IMR-90 (cell line): ENCODE measurements around the gene PEX19. TPM values are rescaled to one million over a fixed set of nuclear protein-coding genes. Genes with fewer than 3 reads are reported as not detected.

Experiments used
- ATAC-seq: fragments of 200-7000 bp; cut with Tn5 transposase; 2 replicates; pipeline ENCODE4 v1.9.1; 2020; ENCODE audit warnings: low read depth, mild to moderate bottlenecking, moderate library complexity
- BruUV-seq: library from RNA; stranded (reverse); fragments of 400-500 nt; replicated peaks from 2 replicates; lab custom pipeline; 2021; lab: Mats Ljungman, UMichigan
- CTCF ChIA-PET: fragments of 300-600 bp; formaldehyde crosslinking; extraction: SDS; loops from one replicate; lab custom pipeline; 2021; ENCODE audit warnings: antibody characterized with exemption; lab: Yijun Ruan, JAX
- POLR2A ChIA-PET: fragments of 300-600 bp; sonication (Branson Sonifier 250); formaldehyde crosslinking; loops from one replicate; lab custom pipeline; 2022; ENCODE audit warnings: antibody characterized with exemption; ENCODE audit not compliant: unreplicated experiment; lab: Charles Lee
- DNase-seq: peaks from one replicate; pipeline ENCODE4 v3.0.0; 2013
- H2AFZ ChIP-seq: replicated peaks from 2 replicates; pipeline ENCODE3; 2013; ENCODE audit warnings: low read length, mild to moderate bottlenecking; ENCODE audit not compliant: poor library complexity
- H2AK5ac ChIP-seq: 2 replicates; pipeline ENCODE4 v1.6.1; 2013; ENCODE audit warnings: low read depth, low read length, inconsistent platforms
- H2AK9ac ChIP-seq: replicated peaks from 2 replicates; pipeline ENCODE3; 2013; ENCODE audit warnings: mild to moderate bottlenecking, low read depth, low read length, moderate library complexity; ENCODE audit not compliant: poor library complexity
- H2BK120ac ChIP-seq: 2 replicates; pipeline ENCODE4 v1.6.1; 2013; ENCODE audit warnings: low read depth, low read length, inconsistent platforms
- H2BK15ac ChIP-seq: 3 replicates; pipeline ENCODE4 v1.6.1; 2013; ENCODE audit warnings: low read depth, low read length, inconsistent platforms
- H2BK20ac ChIP-seq: 2 replicates; pipeline ENCODE4 v1.6.1; 2013; ENCODE audit warnings: low read depth, mild to moderate bottlenecking, inconsistent platforms, low read length, moderate library complexity
- H2BK5ac ChIP-seq: 2 replicates; pipeline ENCODE4 v1.6.1; 2013; ENCODE audit warnings: mild to moderate bottlenecking, low read depth, low read length, inconsistent platforms; ENCODE audit not compliant: poor library complexity, severe bottlenecking
- H3K14ac ChIP-seq: replicated peaks from 2 replicates; pipeline ENCODE4 v1.6.1; 2013; ENCODE audit warnings: low read depth, low read length, inconsistent platforms
- H3K18ac ChIP-seq: 2 replicates; pipeline ENCODE4 v1.6.1; 2013; ENCODE audit warnings: low read depth, low read length, control low read depth
- H3K23ac ChIP-seq: 2 replicates; pipeline ENCODE4 v1.6.1; 2013; ENCODE audit warnings: low read depth, low read length, inconsistent platforms
- H3K27ac ChIP-seq: 2 replicates; pipeline ENCODE4 v1.5.1; 2013; ENCODE audit warnings: mild to moderate bottlenecking, control low read depth, low read length; ENCODE audit not compliant: insufficient read depth
- H3K27me3 ChIP-seq: 2 replicates; pipeline ENCODE4 v1.6.1; 2013; ENCODE audit warnings: low read length; ENCODE audit not compliant: control insufficient read depth, insufficient read depth
- H3K36me3 ChIP-seq: 2 replicates; pipeline ENCODE4 v1.6.1; 2013; ENCODE audit warnings: low read length, mixed read lengths; ENCODE audit not compliant: control insufficient read depth, insufficient read depth
- H3K4ac ChIP-seq: 2 replicates; pipeline ENCODE4 v1.6.1; 2013; ENCODE audit warnings: low read depth, low read length, inconsistent platforms
- H3K4me1 ChIP-seq: 2 replicates; pipeline ENCODE4 v1.6.1; 2013; ENCODE audit warnings: low read length, mixed read lengths; ENCODE audit not compliant: control insufficient read depth, insufficient read depth
- H3K4me2 ChIP-seq: 2 replicates; pipeline ENCODE4 v1.6.1; 2013; ENCODE audit warnings: low read depth, mild to moderate bottlenecking, control low read depth, low read length, moderate library complexity
- H3K4me3 ChIP-seq: 2 replicates; pipeline ENCODE4 v1.5.1; 2013; ENCODE audit warnings: low read depth, mild to moderate bottlenecking, control low read depth, low read length, moderate library complexity; ENCODE audit not compliant: insufficient read depth
- H3K56ac ChIP-seq: 2 replicates; pipeline ENCODE4 v1.6.1; 2013; ENCODE audit warnings: low read length, inconsistent platforms; ENCODE audit not compliant: insufficient read depth; ENCODE audit errors: extremely low read depth
- H3K79me1 ChIP-seq, 2 experiments: 2 replicates each; pipeline ENCODE4 v1.6.1; 2013; ENCODE audit warnings: low read length in 2 of 2, inconsistent platforms in 1 of 2, low read depth in 1 of 2
- H3K9ac ChIP-seq: 2 replicates; pipeline ENCODE4 v1.6.1; 2013; ENCODE audit warnings: low read depth, low read length, control low read depth
- H3K9me1 ChIP-seq: 2 replicates; pipeline ENCODE4 v1.6.1; 2013; ENCODE audit warnings: low read length, inconsistent platforms; ENCODE audit not compliant: insufficient read depth
- H3K9me3 ChIP-seq: 2 replicates; pipeline ENCODE4 v1.6.1; 2013; ENCODE audit warnings: low read length; ENCODE audit not compliant: control insufficient read depth, insufficient read depth
- H4K20me1 ChIP-seq: 2 replicates; pipeline ENCODE4 v1.6.1; 2013; ENCODE audit warnings: low read length, inconsistent platforms; ENCODE audit not compliant: insufficient read depth
- H4K5ac ChIP-seq: 2 replicates; pipeline ENCODE4 v1.6.1; 2013; ENCODE audit warnings: mild to moderate bottlenecking, low read depth, low read length, control low read depth
- H4K8ac ChIP-seq, 2 experiments: 2 replicates each; pipeline ENCODE4 v1.6.1; 2013; ENCODE audit warnings: low read depth in 2 of 2, low read length in 2 of 2, control low read depth in 1 of 2, inconsistent platforms in 1 of 2
- H4K91ac ChIP-seq: 2 replicates; pipeline ENCODE4 v1.6.1; 2013; ENCODE audit warnings: low read depth, low read length, inconsistent platforms; ENCODE audit not compliant: insufficient read depth
- BHLHE40 ChIP-seq: fragments of 150-350 bp; IDR thresholded peaks from 2 replicates; pipeline ENCODE4 v1.6.1; 2016; ENCODE audit warnings: mild to moderate bottlenecking, low read depth, low read length
- CEBPB ChIP-seq: IDR thresholded peaks from 2 replicates; pipeline ENCODE4 v1.6.1; 2012; ENCODE audit warnings: low read depth, low read length, improper control_type of control experiment
- CHD1 ChIP-seq: IDR thresholded peaks from 2 replicates; pipeline ENCODE4 v1.6.1; 2012; ENCODE audit warnings: low read depth, low read length, improper control_type of control experiment
- CTCF ChIP-seq: conservative IDR thresholded peaks from 2 replicates; pipeline ENCODE4 v1.5.1; 2012; ENCODE audit warnings: mild to moderate bottlenecking, low read depth, low read length, improper control_type of control experiment
- NFE2L2 ChIP-seq: fragments of 150-350 bp; IDR thresholded peaks from 2 replicates; pipeline ENCODE4 v1.6.1; 2016; ENCODE audit warnings: low read depth, mild to moderate bottlenecking, low read length
- RCOR1 ChIP-seq: IDR thresholded peaks from 2 replicates; pipeline ENCODE4 v1.6.1; 2012; ENCODE audit warnings: mild to moderate bottlenecking, low read length, improper control_type of control experiment; ENCODE audit not compliant: insufficient replicate concordance
- RFX5 ChIP-seq: IDR thresholded peaks from 2 replicates; pipeline ENCODE4 v1.8.0; 2012; ENCODE audit warnings: low read depth, mild to moderate bottlenecking, low read length, moderate library complexity
- SMC3 ChIP-seq: fragments of 150-350 bp; IDR thresholded peaks from 2 replicates; pipeline ENCODE4 v1.6.1; 2016; ENCODE audit warnings: low read depth, mild to moderate bottlenecking, antibody characterized with exemption, low read length, moderate library complexity
- dilution Hi-C: fragments of 300-500 bp; cut with HindIII; formaldehyde crosslinking; loops from one replicate; pipeline ENCODE4 v1.14.3; 2018; ENCODE audit warnings: low sequenced_read_pairs; ENCODE audit not compliant: unreplicated experiment
- in situ Hi-C: fragments of 300-500 bp; cut with MboI; formaldehyde crosslinking; loops from 3 replicates; pipeline ENCODE4 v1.14.3; 2019; ENCODE audit warnings: low sequenced_read_pairs, inconsistent platforms, mixed read lengths
- intact Hi-C: fragments of 100-400 bp; cut with micrococcal nuclease; formaldehyde crosslinking; loops from 2 replicates; pipeline ENCODE4 v1.10.0; 2022
- polyA plus RNA-seq, 3 experiments: library from polyadenylated mRNA; depleted of rRNA; stranded (reverse); fragments of >200 nt; gene quantifications; 2 replicates each; pipeline ENCODE4 v1.2.3, GENCODE V29; 2012; ENCODE audit warnings: low replicate concordance in 1 of 3
- total RNA-seq: library from RNA; depleted of rRNA; stranded (reverse); fragments of >200 nt; gene quantifications from 2 replicates; pipeline ENCODE4 v1.2.3, GENCODE V29; 2012

PEX19 gene
- total and polyA plus RNA-seq, 2 of the 4 experiments (the other 2 are of a cell fraction), result 44.5 to 67.7 TPM

- no peak for DNase-seq
- no peak overlapping the region for H2AK9ac ChIP-seq
- BruUV-seq, result no TSS peak
- dilution Hi-C loops, result no loop called here
- CTCF ChIA-PET, result interaction anchor here (1.4 to 3.3 kb wide), 3 partner anchors 14 to 40 kb away, joined by 4 to 18 read pairs (median 12); no protein-coding TSS in a partner anchor
- H2AFZ ChIP-seq, result no peak overlapping the region
- no peaks in the 10 kb centered on the region for H3K9me3 ChIP-seq
- H3K56ac ChIP-seq, result no peak overlapping the region
- H3K27me3 ChIP-seq, result no peaks in the 10 kb centered on the region
- POLR2A ChIA-PET, result no interaction called here
- no peak overlapping the region for H2BK5ac ChIP-seq
- no peaks in the 10 kb centered on the region for H3K9me1 ChIP-seq
- no peak for TF ChIP-seq CTCF
- TF ChIP-seq SMC3, result no peak
- TF ChIP-seq RCOR1, result no peak
- TF ChIP-seq NFE2L2, result no peak
- TF ChIP-seq RFX5, result no peak
- TF ChIP-seq CEBPB, result no peak
- TF ChIP-seq BHLHE40, result no peak
- TF ChIP-seq CHD1, result no peak
- no peak overlapping the region for H4K8ac ChIP-seq
- no peak overlapping the region for H3K4me3 ChIP-seq
- H4K5ac ChIP-seq, result no peak overlapping the region
- no peak overlapping the region for H2AK5ac ChIP-seq
- H3K23ac ChIP-seq, result no peak overlapping the region
- no peaks in the 10 kb centered on the region; the same call in 1 of the 2 replicates for H4K20me1 ChIP-seq
- intact Hi-C loops, result no loop called here
- ATAC-seq, result no peak
- in situ Hi-C loops, result no loop called here
- H2BK20ac ChIP-seq, result no peak overlapping the region
- no peak overlapping the region for H3K27ac ChIP-seq
- no peak overlapping the region for H3K4ac ChIP-seq
- H3K18ac ChIP-seq, result no peak overlapping the region
- no peak overlapping the region for H4K91ac ChIP-seq
- peaks cover 41% of the 10 kb centered on the region for H3K36me3 ChIP-seq
- no peak overlapping the region for H2BK120ac ChIP-seq
- H3K4me1 ChIP-seq, result no peaks in the 10 kb centered on the region
- H3K9ac ChIP-seq, result no peak overlapping the region
- no peak overlapping the region for H3K4me2 ChIP-seq
- no peak overlapping the region for H3K14ac ChIP-seq
- H2BK15ac ChIP-seq, result no peak overlapping the region
- peaks cover 0 to 5% of the 10 kb centered on the region in 2 experiments; a peak in 1 of 4 replicates for H3K79me1 ChIP-seq
These were observed 52.0 kb downstream of the PEX19 start for GRCh38 chr1:160232911-160233310.
